NCI-H1105 (cell line): ENCODE data around the gene NSG2.
"Not testable (repeated sequence)": the region's sequence is repeated elsewhere in the genome, so short reads cannot be mapped to it uniquely, and the experiment has no call there.

Experiments
- DNase-seq: peaks from one replicate; lab custom pipeline; 2025; lab: John Stamatoyannopoulos, UW

NSG2 gene

DNA sequence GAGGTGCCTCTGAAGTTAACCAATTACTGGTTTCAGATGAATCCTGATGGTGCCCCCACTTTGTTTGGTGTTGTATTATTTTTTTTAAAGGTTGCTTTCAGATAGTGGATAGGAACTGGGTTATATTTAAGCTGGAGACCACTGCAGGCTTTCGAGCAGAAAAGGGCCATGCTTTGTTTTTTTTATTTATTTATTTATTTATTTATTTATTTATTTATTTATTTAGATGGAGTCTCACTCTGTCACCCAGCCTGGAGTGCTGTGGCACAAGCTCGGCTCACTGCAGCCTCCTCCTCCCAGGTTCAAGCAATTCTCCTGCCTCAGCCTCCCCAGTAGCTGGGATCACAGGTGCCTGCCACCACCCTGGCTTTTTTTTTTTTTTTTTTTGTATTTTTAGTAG is 57.1 kb downstream of the NSG2 start:
- DNase-seq = not testable (repeated sequence)

- DNase-seq = no peak
Observed at GRCh38 chr5:174106997-174107655, 61.6 kb downstream of the NSG2 start.

- DNase-seq = no peak
Observed at GRCh38 chr5:174108745-174109144, 63.2 kb downstream of the NSG2 start.

DNA sequence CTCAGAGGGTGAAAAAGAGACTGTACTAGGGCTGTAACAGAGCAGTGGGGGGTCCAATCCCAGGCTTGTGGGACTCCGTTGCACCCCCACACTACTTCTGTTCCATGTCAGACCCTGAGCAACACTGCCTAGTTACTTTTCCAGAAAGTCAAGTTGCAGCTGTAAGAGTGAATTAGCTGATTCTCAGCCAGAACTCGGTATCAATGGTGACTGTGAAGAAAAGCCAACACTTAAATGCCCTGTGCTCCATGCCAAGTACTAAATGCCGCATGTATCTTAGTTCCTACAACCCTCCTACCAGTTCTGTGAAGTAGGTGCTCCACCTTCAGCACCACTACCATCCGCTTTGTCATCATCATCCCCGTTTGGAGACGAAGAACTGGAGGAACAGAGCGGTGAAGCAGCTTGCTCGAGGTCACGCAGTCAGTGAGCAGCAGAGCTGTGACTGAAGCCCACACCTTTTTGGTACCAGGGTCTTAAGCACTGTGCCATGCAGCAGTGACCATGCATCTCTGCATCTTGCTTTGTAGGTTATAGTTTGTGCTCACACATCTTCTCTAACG is 64.3 kb downstream of the NSG2 start:
- DNase-seq = no peak

GRCh38 chr5:174110310-174110709 is 64.8 kb downstream of the NSG2 start:
- no peak for DNase-seq

DNA sequence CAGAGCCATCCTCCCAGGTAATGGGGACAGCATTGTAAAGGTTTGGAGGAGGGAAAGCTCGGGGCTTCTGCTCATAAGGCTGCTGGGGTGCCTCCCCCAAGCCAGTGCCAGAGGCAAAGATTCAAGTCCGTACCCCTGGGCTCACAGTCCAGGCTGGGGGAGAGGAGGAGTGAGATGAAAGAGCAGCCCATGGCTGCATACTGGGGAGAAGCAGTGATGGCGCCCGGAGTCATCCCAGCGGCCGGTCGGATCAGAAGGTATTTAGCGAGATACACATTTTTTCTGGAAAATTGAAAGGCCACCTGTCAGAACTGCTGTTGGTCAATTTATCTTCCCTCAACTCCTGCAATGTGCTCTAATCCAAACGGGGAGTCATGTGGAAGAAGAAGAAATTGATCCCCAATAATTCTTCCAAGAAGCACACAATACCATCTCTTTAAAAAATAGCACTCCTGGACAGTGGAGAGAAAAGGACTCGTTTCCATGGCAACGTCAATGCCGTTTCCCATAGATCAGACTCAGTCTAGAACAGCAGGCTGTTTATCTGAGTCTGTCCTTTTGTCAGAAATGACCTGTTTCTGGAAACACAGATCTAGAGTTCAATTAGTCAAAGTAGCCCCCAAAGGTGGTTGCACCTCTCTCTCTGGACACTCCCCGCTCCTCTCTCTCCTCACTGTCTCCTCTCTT is 65.9 kb downstream of the NSG2 start:
- DNase-seq = no peak

GRCh38 chr5:174115226-174115625 is 69.7 kb downstream of the NSG2 start:
- DNase-seq = no peak

GRCh38 chr5:174118823-174119467 is 73.4 kb downstream of the NSG2 start:
- no peak for DNase-seq

- DNase-seq = no peak
Observed at GRCh38 chr5:174119468-174119881, 74.0 kb downstream of the NSG2 start.

DNA sequence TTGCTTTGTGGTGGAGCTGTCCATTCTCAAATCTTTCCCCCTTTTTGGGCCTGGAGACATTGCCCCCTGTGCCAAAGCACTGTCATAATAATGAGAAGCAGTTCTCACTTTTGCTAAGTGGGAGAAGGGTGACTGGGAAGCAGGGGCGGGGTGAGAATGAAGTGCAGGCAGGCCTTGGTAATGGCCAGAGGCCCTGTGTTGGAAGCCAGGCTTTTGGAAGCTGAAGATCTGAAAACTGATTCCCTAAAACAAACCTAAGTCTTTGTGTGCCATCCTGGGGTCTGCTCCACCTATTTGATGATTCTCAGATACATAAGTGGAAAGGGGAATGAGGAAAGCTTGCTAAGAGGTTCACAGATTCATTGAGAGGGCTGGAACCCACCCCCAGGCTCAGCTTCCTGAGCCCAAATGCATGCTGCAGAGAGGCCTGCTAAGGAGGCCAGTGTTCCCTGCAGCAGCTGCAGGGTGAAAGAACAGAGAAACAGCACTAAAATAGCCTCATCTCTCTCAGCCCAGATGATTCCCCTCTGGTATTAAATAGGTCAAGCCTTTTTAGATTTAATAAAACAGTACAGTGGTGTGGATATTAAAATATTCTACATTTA is 75.0 kb downstream of the NSG2 start:
- no peak for DNase-seq

DNA sequence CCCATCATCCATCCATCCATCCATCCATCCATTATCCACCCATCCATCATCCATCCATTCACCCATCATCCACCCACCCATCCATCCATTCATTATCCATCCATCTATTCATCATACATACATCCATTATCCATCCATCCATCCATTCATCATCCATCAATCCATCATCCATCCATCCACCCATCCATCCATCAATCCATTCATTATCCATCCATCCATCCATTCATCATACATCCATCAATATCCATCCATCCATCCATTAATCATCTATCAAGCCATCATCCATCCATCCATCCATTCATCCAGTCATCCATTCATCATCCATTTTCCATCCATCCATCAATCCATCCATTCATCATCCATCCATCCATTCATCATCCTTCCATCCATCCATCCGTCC is 89.0 kb downstream of the NSG2 start:
- DNase-seq = no peak

DNA sequence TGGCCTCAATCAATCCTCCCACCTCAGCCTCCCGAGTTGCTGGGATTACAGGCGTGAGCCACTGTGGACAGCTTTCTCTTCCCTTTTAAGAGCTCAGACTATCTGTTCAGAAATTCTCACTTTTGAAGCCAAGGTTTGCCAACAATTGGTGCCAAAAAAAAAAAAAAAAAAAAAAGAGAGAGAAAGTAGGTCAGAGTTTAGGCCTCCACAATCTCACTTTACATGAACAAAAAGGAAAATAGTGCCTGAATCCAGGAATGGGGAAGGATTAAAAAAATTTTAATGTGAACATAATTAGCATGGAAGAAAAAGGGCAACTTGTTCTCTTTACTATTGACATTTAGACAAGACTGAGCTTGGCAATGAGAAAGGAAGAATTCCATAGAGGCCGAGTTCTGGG is 94.1 kb downstream of the NSG2 start:
- DNase-seq = no peak

DNA sequence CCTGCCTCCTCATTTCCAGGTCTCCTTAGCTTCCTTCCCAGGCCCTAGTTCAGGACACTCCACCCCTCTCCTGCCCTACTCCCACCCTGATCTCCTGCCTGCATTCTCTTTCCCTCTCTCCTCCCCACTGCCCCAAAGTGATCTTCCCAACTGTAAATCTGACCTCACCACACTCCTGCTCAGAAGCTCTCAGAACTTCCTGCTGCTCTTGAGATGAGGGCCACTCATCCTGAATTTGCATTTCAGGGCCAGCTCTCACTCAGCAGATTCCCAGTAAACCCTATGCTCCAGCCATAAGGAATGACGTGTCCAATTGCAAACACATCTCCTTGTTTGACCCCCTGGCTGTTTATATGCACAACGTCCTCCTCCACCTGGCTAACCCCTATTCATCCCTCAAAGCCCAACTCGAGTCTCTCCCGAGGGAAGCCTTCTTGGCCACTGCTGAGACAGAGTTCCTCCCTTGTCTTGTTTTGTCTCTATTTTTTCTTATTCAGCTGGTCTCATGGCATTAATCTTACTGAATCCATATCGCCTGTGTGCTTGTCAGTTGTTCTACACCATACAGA is 95.0 kb downstream of the NSG2 start:
- DNase-seq = no peak

GRCh38 chr5:174141398-174141797 is 95.9 kb downstream of the NSG2 start:
- no peak for DNase-seq

- no peak for DNase-seq
Observed at GRCh38 chr5:174145091-174145490, 99.6 kb downstream of the NSG2 start.

DNA sequence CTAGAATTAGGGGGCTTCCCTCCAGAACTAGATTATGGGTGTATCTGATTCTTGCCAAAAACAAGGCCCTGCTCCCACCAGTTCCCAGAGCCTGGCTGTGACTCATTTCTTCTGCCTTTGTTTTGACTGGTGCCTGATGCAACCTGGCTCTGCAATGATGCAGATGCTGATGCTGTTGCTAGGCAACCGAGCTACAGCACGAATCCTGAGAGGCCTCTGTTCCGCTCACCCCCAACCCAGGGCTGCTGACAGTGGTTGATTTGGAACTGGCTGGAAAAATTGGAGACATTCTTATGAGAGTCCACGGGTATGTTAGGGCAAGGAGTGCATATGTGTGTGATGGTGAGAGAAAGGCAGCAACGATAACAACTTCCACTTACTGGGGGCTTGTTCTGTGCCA is 100.3 kb downstream of the NSG2 start:
- no peak for DNase-seq

- no peak for DNase-seq
Observed at GRCh38 chr5:174146556-174146955, 101.0 kb downstream of the NSG2 start.

- not testable (repeated sequence) for DNase-seq
Observed at GRCh38 chr5:174147012-174147411, 101.5 kb downstream of the NSG2 start.

- DNase-seq = no peak
Observed at GRCh38 chr5:174147551-174147950, 102.0 kb downstream of the NSG2 start.

DNA sequence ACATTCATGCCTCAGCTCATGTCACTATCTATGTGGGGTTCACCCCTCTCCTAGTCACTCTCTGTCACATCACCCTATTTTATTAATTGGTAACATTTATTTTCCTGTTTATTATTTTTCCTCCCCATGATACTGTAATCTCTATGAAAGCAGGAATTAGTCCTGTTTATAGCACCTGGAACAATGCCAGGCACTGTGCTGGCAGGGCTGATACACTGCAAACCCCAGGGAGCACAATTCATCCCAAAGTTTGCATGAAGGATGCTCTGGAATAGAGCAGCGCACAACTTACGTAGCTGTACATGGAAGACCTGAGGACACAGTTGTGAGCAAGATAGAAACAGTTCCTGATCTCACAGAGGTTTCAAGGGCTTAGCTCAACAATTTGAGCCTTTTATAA is 103.2 kb downstream of the NSG2 start:
- DNase-seq = no peak

DNA sequence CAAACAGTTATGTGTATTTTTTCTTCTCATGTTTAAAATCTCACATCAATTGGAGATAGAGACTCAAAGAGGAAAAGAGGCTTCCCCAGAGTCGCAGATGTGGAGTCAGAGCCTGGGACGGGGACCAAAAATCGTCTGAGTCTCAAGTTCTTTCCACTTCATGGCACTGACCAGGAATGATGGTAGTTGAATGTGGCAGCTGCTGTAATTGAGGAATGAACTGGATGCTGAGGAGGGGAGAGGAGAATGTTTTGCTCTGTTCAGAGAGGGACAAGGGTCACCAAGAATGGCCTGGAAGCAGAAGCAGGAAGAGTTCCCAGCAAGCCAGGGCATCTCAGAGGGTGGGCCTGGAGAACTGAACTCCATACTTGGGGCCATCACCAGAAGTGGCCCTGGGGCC is 103.9 kb downstream of the NSG2 start:
- no peak for DNase-seq

GRCh38 chr5:174149989-174150388 is 104.5 kb downstream of the NSG2 start:
- no peak for DNase-seq
